HCT116 (cell line): Measurements from ENCODE around the gene PSPC1. TPM values are rescaled to one million over a fixed set of nuclear protein-coding genes. Genes with fewer than 3 reads are reported as not detected.

Experiments
- ATAC-seq: fragments of 200-7000 bp; cut with Tn5 transposase; 2 replicates; pipeline ENCODE4 v1.9.1; 2020; ENCODE audit warnings: mild to moderate bottlenecking, moderate library complexity
- BruUV-seq: library from RNA; stranded (reverse); fragments of 400-500 nt; replicated peaks from 2 replicates; lab custom pipeline; 2021; lab: Mats Ljungman, UMichigan
- CTCF ChIA-PET: fragments of 300-600 bp; sonication (Branson Sonifier 250); formaldehyde crosslinking; loops from one replicate; lab custom pipeline; 2021; ENCODE audit warnings: antibody characterized with exemption; lab: Charles Lee
- POLR2A ChIA-PET: fragments of 300-600, 350-600 bp; sonication (Branson Sonifier 250); formaldehyde crosslinking; loops from one replicate; lab custom pipeline; 2021; ENCODE audit warnings: antibody characterized with exemption; lab: Charles Lee
- RAD21 ChIA-PET, 2 experiments: fragments of 300-600 bp; sonication (Branson Sonifier 250); formaldehyde crosslinking; loops; one replicate each; lab custom pipeline; 2023; ENCODE audit warnings: low total read pairs in 2 of 2; ENCODE audit not compliant: uncharacterized antibody in 2 of 2, unreplicated experiment in 2 of 2, low non-redundant PET in 1 of 2; lab: Charles Lee
- DNase-seq: peaks from one replicate; pipeline ENCODE4 v3.0.0-alpha.2; 2010; ENCODE audit warnings: low read depth, low spot score
- H2AFZ ChIP-seq: fragments of 200-600 bp; shearing (Covaris generic), sonication (generic); 2 replicates; pipeline ENCODE4 v1.6.1; 2017; ENCODE audit warnings: low read depth, mixed run types, mixed read lengths, antibody characterized with exemption, low read length; ENCODE audit not compliant: poor library complexity, severe bottlenecking
- H3K27ac ChIP-seq: 2 replicates; pipeline ENCODE4 v1.5.1; 2012; ENCODE audit warnings: low read depth, low read length
- H3K27me3 ChIP-seq: fragments of 200-600 bp; sonication (generic); 2 replicates; pipeline ENCODE4 v1.6.1; 2016; ENCODE audit warnings: mixed run types, low read length, mixed read lengths; ENCODE audit not compliant: insufficient read depth
- H3K36me3 ChIP-seq, 2 experiments: fragments of 200-500 bp in 1 of 2; fragments of 200-600 bp in 1 of 2; sonication (Bioruptor generic) in 1 of 2; sonication (generic) in 1 of 2; 2 replicates each; pipeline versions ENCODE4 v1.5.1 to v1.6.1; 2014 to 2016; ENCODE audit warnings: low read length in 2 of 2, inconsistent platforms in 1 of 2, mixed read lengths in 1 of 2, mixed run types in 1 of 2; ENCODE audit not compliant: insufficient read depth in 2 of 2, control insufficient read depth in 1 of 2
- H3K4me1 ChIP-seq, 2 experiments: fragments of 200-600 bp in 1 of 2; sonication (generic) in 1 of 2; 2 replicates each; pipeline versions ENCODE4 v1.5.1 to v1.6.1; 2012 to 2017; ENCODE audit warnings: low read length in 2 of 2, inconsistent platforms in 1 of 2, mild to moderate bottlenecking in 1 of 2, mixed read lengths in 1 of 2, mixed run types in 1 of 2, moderate library complexity in 1 of 2; ENCODE audit not compliant: insufficient read depth in 2 of 2, control insufficient read depth in 1 of 2
- H3K4me2 ChIP-seq: fragments of 200-600 bp; sonication (generic); 2 replicates; pipeline ENCODE4 v1.6.1; 2017; ENCODE audit warnings: mixed run types, low read length, mixed read lengths
- H3K4me3 ChIP-seq, 2 experiments: fragments of 200-600 bp in 1 of 2; sonication (generic) in 1 of 2; replicated peaks in 1 of 2; 2 replicates each; pipeline ENCODE4 v1.5.1; 2011 to 2016; ENCODE audit warnings: low read length in 2 of 2, control low read depth in 1 of 2, low read depth in 1 of 2, mild to moderate bottlenecking in 1 of 2, mixed read lengths in 1 of 2, mixed run types in 1 of 2
- H3K79me2 ChIP-seq: fragments of 200-600 bp; sonication (generic); 2 replicates; pipeline ENCODE4 v1.6.1; 2017; ENCODE audit warnings: mild to moderate bottlenecking, mixed run types, low read length, moderate library complexity, mixed read lengths; ENCODE audit not compliant: insufficient read depth
- H3K9ac ChIP-seq: fragments of 200-600 bp; sonication (generic); 2 replicates; pipeline ENCODE4 v1.6.1; 2016; ENCODE audit warnings: low read length, mixed read lengths
- H3K9me2 ChIP-seq: fragments of 200-600 bp; sonication (generic), shearing (Covaris generic); 2 replicates; pipeline ENCODE4 v1.6.1; 2017; ENCODE audit warnings: mixed run types, mild to moderate bottlenecking, moderate library complexity; ENCODE audit not compliant: insufficient read depth
- H3K9me3 ChIP-seq, 2 experiments: fragments of 200-500 bp in 1 of 2; fragments of 200-600 bp in 1 of 2; sonication (Bioruptor generic) in 1 of 2; sonication (generic) in 1 of 2; 2 replicates each; pipeline ENCODE4 v1.6.1; 2014 to 2017; ENCODE audit warnings: low read length in 2 of 2, mixed read lengths in 2 of 2, inconsistent platforms in 1 of 2, low read depth in 1 of 2, mild to moderate bottlenecking in 1 of 2, mixed run types in 1 of 2, moderate library complexity in 1 of 2; ENCODE audit not compliant: control insufficient read depth in 1 of 2, insufficient read depth in 1 of 2
- H4K20me1 ChIP-seq: fragments of 200-600 bp; sonication (generic), shearing (Covaris generic); 2 replicates; pipeline ENCODE4 v1.6.1; 2017; ENCODE audit warnings: mixed run types, mild to moderate bottlenecking, moderate library complexity; ENCODE audit not compliant: insufficient read depth
- CEBPB ChIP-seq: IDR thresholded peaks from 2 replicates; pipeline ENCODE4 v1.6.1; 2012; ENCODE audit warnings: low read depth
- EGR1 ChIP-seq: IDR thresholded peaks from 2 replicates; pipeline ENCODE4 v1.6.1; 2012; ENCODE audit warnings: low read depth
- ELF1 ChIP-seq: IDR thresholded peaks from 2 replicates; pipeline ENCODE4 v1.6.1; 2012; ENCODE audit warnings: low read depth, borderline replicate concordance
- EZH2phosphoT487 ChIP-seq: fragments of 200-600 bp; IDR thresholded peaks from 2 replicates; pipeline ENCODE4 v1.6.1; 2018; ENCODE audit warnings: antibody characterized with exemption, borderline replicate concordance
- MAX ChIP-seq: IDR thresholded peaks from 2 replicates; pipeline ENCODE4 v1.6.1; 2012
- POLR2A ChIP-seq: IDR thresholded peaks from 2 replicates; pipeline ENCODE4 v1.7.0; 2011; ENCODE audit warnings: borderline replicate concordance; ENCODE audit not compliant: insufficient read depth, insufficient read length; ENCODE audit errors: extremely low read depth
- POLR2AphosphoS5 ChIP-seq: IDR thresholded peaks from 2 replicates; pipeline ENCODE4 v1.6.1; 2011; ENCODE audit warnings: mild to moderate bottlenecking, low read depth, low read length, moderate library complexity
- REST ChIP-seq: IDR thresholded peaks from 2 replicates; pipeline ENCODE4 v1.6.1; 2012; ENCODE audit warnings: low read depth
- SIN3A ChIP-seq: IDR thresholded peaks from 2 replicates; pipeline ENCODE4 v1.6.1; 2012; ENCODE audit warnings: low read depth
- SP1 ChIP-seq: IDR thresholded peaks from 2 replicates; pipeline ENCODE4 v1.6.1; 2012; ENCODE audit warnings: low read depth
- SRF ChIP-seq: IDR thresholded peaks from 2 replicates; pipeline ENCODE4 v1.6.1; 2012; ENCODE audit warnings: low read depth
- ZBTB33 ChIP-seq: IDR thresholded peaks from 2 replicates; pipeline ENCODE4 v1.6.1; 2011; ENCODE audit warnings: mild to moderate bottlenecking, low read length, moderate library complexity; ENCODE audit not compliant: insufficient replicate concordance; ENCODE audit errors: extremely low read depth
- ZFX ChIP-seq: fragments of 450-650 bp; IDR thresholded peaks from 2 replicates; pipeline ENCODE4 v1.6.1; 2017
- intact Hi-C: fragments of 100-400 bp; cut with micrococcal nuclease; formaldehyde crosslinking; loops from 2 replicates; pipeline ENCODE4 v1.10.0; 2022
- total RNA-seq: library from RNA; stranded (reverse); gene quantifications from one replicate; pipeline ENCODE4 v1.2.1, GENCODE V29; 2021; ENCODE audit not compliant: unreplicated experiment

The PSPC1 gene
- total RNA-seq, 1 experiment from 2014 or later, result 57.7 TPM

- intact Hi-C loops, result no loop called here
- H3K79me2 ChIP-seq, result no peaks in the 10 kb centered on the region
- RAD21 ChIA-PET, result no interaction called here
- H3K4me2 ChIP-seq, result no peak overlapping the region
- H3K27me3 ChIP-seq, result no peaks in the 10 kb centered on the region
- TF ChIP-seq SP1 (no peak), ELF1 (no peak), POLR2AphosphoS5 (no peak), SIN3A (no peak), EZH2phosphoT487 (no peak), EGR1 (no peak), POLR2A (no peak), CEBPB (no peak), ZBTB33 (no peak), MAX (no peak)
- no peak overlapping the region for H3K4me3 ChIP-seq
- no peak for ATAC-seq
- H4K20me1 ChIP-seq, result no peaks in the 10 kb centered on the region
- no peaks in the 10 kb centered on the region for H3K4me1 ChIP-seq
- POLR2A ChIA-PET, result no interaction called here
- H2AFZ ChIP-seq, result no peak overlapping the region
- no TSS peak for BruUV-seq
- CTCF ChIA-PET, result no interaction called here
- DNase-seq, result no peak
- H3K9me3 ChIP-seq, result no peaks in the 10 kb centered on the region
- H3K27ac ChIP-seq, result no peak overlapping the region
- no peaks in the 10 kb centered on the region for H3K9me2 ChIP-seq
- no peaks in the 10 kb centered on the region for H3K36me3 ChIP-seq
- H3K9ac ChIP-seq, result no peak overlapping the region
Observed at GRCh38 chr13:19805765-19806164, 23.0 kb upstream of the PSPC1 start.

GRCh38 chr13:19795956-19796355, 13.2 kb upstream of the PSPC1 start:
- no peak overlapping the region for H3K9ac ChIP-seq
- POLR2A ChIA-PET, result no interaction called here
- TF ChIP-seq ZBTB33 (no peak), ZFX (no peak), SIN3A (no peak), REST (no peak), MAX (no peak), POLR2A (no peak), EGR1 (no peak), SRF (no peak)

More at GRCh38 chr13:19795956-19796355, 13.2 kb upstream of the PSPC1 start:
- Histone ChIP-seq H3K9me3 (no peaks in the 10 kb centered on the region), H3K4me2 (no peak overlapping the region), H3K9me2 (no peaks in the 10 kb centered on the region), H3K27me3 (no peaks in the 10 kb centered on the region), H3K27ac (no peak overlapping the region), H2AFZ (no peak overlapping the region), H3K36me3 (no peaks in the 10 kb centered on the region), H3K79me2 (no peaks in the 10 kb centered on the region), H3K4me3 (no peak overlapping the region), H3K4me1 (peaks cover 19 to 29% of the 10 kb centered on the region in 2 experiments), H4K20me1 (no peaks in the 10 kb centered on the region)
- DNase-seq, result no peak
- intact Hi-C loops, result no loop called here
- no TSS peak for BruUV-seq
- ATAC-seq, result no peak
- ChIA-PET RAD21 (no interaction called here), CTCF (no interaction called here)
